SU-DHL-6 (cell line): Measurements from ENCODE around the gene OR2V2.

Experiments
- H2AFZ ChIP-seq: fragments of 200-600 bp; sonication (generic); 2 replicates; pipeline ENCODE4 v1.6.1; 2014; ENCODE audit warnings: low read depth, mild to moderate bottlenecking, moderate library complexity, mixed read lengths, antibody characterized with exemption, low read length; ENCODE audit not compliant: severe bottlenecking
- H3F3A ChIP-seq: fragments of 200-600 bp; shearing (Covaris generic); 2 replicates; pipeline ENCODE4 v1.6.0; 2016; ENCODE audit warnings: antibody characterized with exemption, mild to moderate bottlenecking; ENCODE audit not compliant: insufficient read depth
- H3K27ac ChIP-seq: fragments of 200-600 bp; sonication (generic); 2 replicates; pipeline ENCODE4 v1.5.1; 2016; ENCODE audit warnings: low read depth, mild to moderate bottlenecking, low read length, moderate library complexity, mixed read lengths
- H3K27me3 ChIP-seq: fragments of 200-600 bp; sonication (generic), shearing (Covaris generic); 2 replicates; pipeline ENCODE4 v1.6.0; 2014; ENCODE audit warnings: mild to moderate bottlenecking, low read length
- H3K36me3 ChIP-seq: fragments of 200-600 bp; sonication (generic); 2 replicates; pipeline ENCODE4 v1.6.1; 2014; ENCODE audit warnings: mild to moderate bottlenecking, low read length, mixed read lengths
- H3K4me2 ChIP-seq: fragments of 300-600, 200-600 bp; shearing (Covaris generic), sonication (generic); 2 replicates; pipeline ENCODE4 v1.6.0; 2014; ENCODE audit warnings: low read length, low read depth, mild to moderate bottlenecking; ENCODE audit not compliant: poor library complexity, severe bottlenecking
- H3K4me3 ChIP-seq: fragments of 200-600 bp; sonication (generic); 2 replicates; pipeline ENCODE4 v1.5.1; 2014; ENCODE audit warnings: antibody characterized with exemption, low read length, mild to moderate bottlenecking, mixed read lengths; ENCODE audit not compliant: insufficient read depth, poor library complexity, severe bottlenecking
- H3K79me2 ChIP-seq: fragments of 200-600 bp; sonication (generic); 2 replicates; pipeline ENCODE4 v1.6.1; 2014; ENCODE audit warnings: mild to moderate bottlenecking, low read length, moderate library complexity; ENCODE audit not compliant: insufficient read depth
- H3K9ac ChIP-seq: fragments of 200-600 bp; sonication (generic); 2 replicates; pipeline ENCODE4 v1.7.0; 2014; ENCODE audit warnings: mild to moderate bottlenecking, low read length
- H3K9me2 ChIP-seq: fragments of 200-600 bp; sonication (generic); replicated peaks from 2 replicates; pipeline ENCODE4 v1.6.1; 2014; ENCODE audit warnings: low read length; ENCODE audit not compliant: insufficient read depth
- H3K9me3 ChIP-seq: fragments of 200-600 bp; sonication (generic); 2 replicates; pipeline ENCODE4 v1.6.1; 2014; ENCODE audit warnings: low read length, mixed read lengths; ENCODE audit not compliant: insufficient read depth
- H4K20me1 ChIP-seq: fragments of 200-600 bp; sonication (generic); 2 replicates; pipeline ENCODE4 v1.6.1; 2014; ENCODE audit warnings: low read depth, mild to moderate bottlenecking, antibody characterized with exemption, low read length, moderate library complexity, mixed read lengths
- EZH2phosphoT487 ChIP-seq: fragments of 200-600 bp; sonication (generic), shearing (Covaris generic); conservative IDR thresholded peaks from 2 replicates; pipeline ENCODE4 v1.6.1; 2018; ENCODE audit warnings: mild to moderate bottlenecking, antibody characterized with exemption, low read length, moderate library complexity, mixed read lengths
- TF ChIP-seq, protein P1 (sequence below): fragments of 200-600 bp; sonication (generic); IDR thresholded peaks from one replicate; pipeline ENCODE4 v1.5.1; 2017; ENCODE audit warnings: antibody characterized with exemption, mild to moderate bottlenecking, low read length, moderate library complexity; ENCODE audit not compliant: insufficient read depth, poor library complexity, severe bottlenecking

The OR2V2 gene

DNA sequence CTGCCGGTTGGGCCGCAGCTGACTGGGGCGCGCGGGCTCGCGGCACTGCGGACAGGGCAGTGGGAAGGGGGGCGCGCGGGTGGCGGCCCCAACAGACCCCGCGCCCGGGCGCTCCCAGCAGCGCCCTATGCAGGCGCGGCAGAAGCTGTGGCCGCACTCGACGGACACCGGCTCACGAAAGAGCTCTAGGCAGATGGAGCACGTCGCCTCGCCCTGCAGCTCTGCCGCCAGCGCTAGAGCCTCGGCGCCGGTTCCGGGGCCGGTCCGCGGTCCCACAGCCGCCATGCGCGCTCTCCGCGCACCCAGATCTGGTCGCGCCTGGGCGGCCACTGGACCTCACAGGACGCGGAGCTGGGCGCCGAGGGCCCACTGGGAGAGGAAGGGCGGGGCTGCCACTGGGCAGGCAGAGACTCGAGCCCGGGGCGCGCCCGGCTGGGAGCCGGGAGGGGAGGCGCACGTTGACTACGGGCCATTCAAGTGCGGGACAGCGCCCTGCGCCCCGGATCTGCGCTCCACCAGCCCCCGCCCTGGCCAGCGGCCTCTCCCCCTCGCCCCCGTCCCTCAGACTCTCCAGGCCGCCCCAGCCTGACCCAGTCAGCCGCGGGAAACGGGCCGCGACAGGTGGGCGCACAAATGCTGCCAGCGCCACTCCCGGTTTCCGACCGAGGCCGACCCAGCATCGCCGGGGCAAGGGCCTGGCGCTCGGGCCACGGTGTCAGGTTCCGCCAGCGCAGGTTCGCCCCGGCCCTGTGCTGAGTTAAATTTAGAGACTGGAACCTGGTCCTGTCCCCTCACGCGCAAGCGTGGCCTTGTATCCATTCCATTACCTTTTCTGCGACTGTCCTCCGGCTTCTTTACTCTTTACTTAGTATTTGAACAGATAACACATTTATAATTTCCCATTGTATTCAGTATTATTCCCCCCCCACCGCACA is 57.7 kb downstream of the OR2V2 start, which contains the start of gene TRIM7:
TSS of gene TRIM7 (minus strand) at position 371 of the 935 bp plus-strand sequence. CDS start at position 285, 86 bp downstream.
- no peak within 1 kb of the TSS for H3K27ac ChIP-seq
- no peak within 1 kb of the TSS for H3K9ac ChIP-seq
- H3K36me3 ChIP-seq: no peaks in the 10 kb centered on the region
- no peaks in the 10 kb centered on the region for H3K79me2 ChIP-seq
- peaks cover 7% of the 10 kb centered on the region for H3F3A ChIP-seq
- no peaks in the 10 kb centered on the region for H4K20me1 ChIP-seq
- no peaks in the 10 kb centered on the region for H3K9me3 ChIP-seq
- H2AFZ ChIP-seq: no peak within 1 kb of the TSS
- TF ChIP-seq, protein P1, sequence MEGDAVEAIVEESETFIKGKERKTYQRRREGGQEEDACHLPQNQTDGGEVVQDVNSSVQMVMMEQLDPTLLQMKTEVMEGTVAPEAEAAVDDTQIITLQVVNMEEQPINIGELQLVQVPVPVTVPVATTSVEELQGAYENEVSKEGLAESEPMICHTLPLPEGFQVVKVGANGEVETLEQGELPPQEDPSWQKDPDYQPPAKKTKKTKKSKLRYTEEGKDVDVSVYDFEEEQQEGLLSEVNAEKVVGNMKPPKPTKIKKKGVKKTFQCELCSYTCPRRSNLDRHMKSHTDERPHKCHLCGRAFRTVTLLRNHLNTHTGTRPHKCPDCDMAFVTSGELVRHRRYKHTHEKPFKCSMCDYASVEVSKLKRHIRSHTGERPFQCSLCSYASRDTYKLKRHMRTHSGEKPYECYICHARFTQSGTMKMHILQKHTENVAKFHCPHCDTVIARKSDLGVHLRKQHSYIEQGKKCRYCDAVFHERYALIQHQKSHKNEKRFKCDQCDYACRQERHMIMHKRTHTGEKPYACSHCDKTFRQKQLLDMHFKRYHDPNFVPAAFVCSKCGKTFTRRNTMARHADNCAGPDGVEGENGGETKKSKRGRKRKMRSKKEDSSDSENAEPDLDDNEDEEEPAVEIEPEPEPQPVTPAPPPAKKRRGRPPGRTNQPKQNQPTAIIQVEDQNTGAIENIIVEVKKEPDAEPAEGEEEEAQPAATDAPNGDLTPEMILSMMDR: no peak
- TF ChIP-seq EZH2phosphoT487: no peak
- no peaks in the 10 kb centered on the region for H3K9me2 ChIP-seq
- H3K4me3 ChIP-seq: peak within 1 kb of the TSS; percentile 23
- H3K27me3 ChIP-seq: no peaks in the 10 kb centered on the region
- peak within 1 kb of the TSS; percentile 60 for H3K4me2 ChIP-seq

DNA sequence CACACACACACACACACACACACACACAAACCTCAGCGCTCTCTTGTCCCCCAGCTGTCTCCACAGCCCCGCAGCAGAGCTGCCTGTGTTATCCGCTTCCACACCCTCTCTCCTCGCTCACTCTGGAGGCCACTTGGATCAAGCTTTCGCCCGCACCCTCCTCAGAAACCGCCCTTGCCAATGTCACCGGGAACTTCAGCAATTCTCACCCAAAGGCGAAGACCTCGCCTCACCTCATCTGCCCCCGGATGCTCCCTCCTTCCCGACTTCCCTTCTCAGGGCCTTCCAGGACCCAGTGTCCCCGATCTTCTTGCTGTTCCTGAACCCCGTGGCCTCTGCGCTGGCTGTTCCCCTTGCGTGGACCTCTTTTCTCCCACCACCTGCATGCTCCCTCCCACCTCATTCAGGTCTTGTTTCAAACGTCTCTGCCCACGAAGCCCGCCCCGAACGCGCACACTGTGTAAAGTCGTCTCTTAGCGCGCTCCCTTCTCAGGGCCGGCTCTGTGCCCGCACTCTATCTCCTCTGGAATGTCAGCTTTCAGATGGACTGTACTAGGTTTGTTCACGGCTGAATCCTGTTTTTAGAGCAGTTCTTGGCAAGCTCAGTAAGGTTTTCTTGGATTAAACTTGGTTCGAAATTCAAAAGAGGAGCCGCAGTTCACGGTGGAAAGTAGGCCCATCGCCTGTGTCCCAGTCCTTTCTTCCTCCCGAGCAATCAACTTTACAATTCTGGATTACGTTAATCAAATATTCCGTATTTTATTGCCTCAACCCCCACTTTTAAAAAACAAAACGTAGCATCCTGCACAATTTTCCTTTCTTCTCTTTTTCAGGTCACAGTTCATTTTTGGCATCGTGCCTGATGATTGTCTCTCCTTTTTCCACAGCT is 58.6 kb downstream of the OR2V2 start:
- Histone ChIP-seq H3K27me3 (no peaks in the 10 kb centered on the region), H3K9ac (peak overlapping the region; percentile 10; the same call in 1 of the 2 replicates), H3K36me3 (no peaks in the 10 kb centered on the region), H3K27ac (no peak overlapping the region), H3F3A (peaks cover 7% of the 10 kb centered on the region), H3K9me3 (no peaks in the 10 kb centered on the region), H3K9me2 (no peaks in the 10 kb centered on the region), H3K79me2 (no peaks in the 10 kb centered on the region), H2AFZ (no peak overlapping the region), H4K20me1 (no peaks in the 10 kb centered on the region), H3K4me3 (peak overlapping the region; percentile 23), H3K4me2 (peak overlapping the region; percentile 60)
- TF ChIP-seq EZH2phosphoT487: peak; percentile 76; the same call in 1 of the 2 replicates
- TF ChIP-seq, protein P1: no peak

DNA sequence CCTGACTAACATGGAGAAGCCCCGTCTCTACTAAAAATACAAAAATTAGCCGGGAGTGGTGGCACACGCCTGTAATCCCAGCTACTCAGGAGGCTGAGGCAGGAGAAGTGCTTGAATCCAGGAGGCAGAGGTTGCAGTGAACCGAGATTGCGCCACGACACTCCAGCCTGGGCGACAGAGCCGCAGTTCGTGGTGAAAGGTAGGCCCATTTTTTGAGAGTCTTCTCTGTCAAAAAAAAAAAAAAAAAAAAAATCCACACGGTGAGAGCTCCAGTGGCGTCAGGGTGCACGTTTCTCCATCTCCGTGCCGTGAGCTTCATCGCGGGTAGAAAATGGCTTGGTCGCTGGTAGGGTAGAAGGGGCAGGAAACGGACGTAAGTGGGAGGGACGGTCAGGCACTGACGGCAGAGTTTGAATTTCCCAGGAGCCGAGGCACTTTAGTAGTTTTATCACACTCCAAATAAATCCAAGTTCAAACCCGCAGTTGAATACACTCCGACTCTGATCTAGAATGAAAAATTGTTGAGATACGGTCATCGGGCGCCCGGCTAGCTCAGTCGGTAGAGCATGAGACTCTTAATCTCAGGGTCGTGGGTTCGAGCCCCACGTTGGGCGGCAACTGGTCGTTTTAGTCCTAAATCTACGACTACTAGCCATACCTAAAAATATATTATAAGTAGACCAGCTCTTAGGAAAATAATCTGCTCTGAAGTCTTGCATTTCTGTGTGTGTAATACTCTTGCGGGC is 60.0 kb downstream of the OR2V2 start:
- Histone ChIP-seq H3K36me3 (no peaks in the 10 kb centered on the region), H3K27ac (peak overlapping the region; percentile 37; the same call in 1 of the 2 replicates), H4K20me1 (no peaks in the 10 kb centered on the region), H3K9me2 (no peaks in the 10 kb centered on the region), H3K9me3 (no peaks in the 10 kb centered on the region), H2AFZ (peak overlapping the region; percentile 68), H3K27me3 (no peaks in the 10 kb centered on the region), H3K4me3 (peak overlapping the region; percentile 54), H3K79me2 (no peaks in the 10 kb centered on the region), H3K9ac (peak overlapping the region; percentile 57), H3F3A (peaks cover 12% of the 10 kb centered on the region), H3K4me2 (peak overlapping the region; percentile 60)
- TF ChIP-seq, protein P1: no peak
- TF ChIP-seq EZH2phosphoT487: no peak
